Measurements from ENCODE around the gene CELF4.

CELF4 gene

GRCh38 chr18:37565101-37565976 lies at the start of gene CELF4:
TSS of gene CELF4 (minus strand) at chr18:37565798.
- H3K9ac ChIP-seq (ENCODE audit: low read depth, low read length) = peak within 1 kb of the TSS; percentile 90
- no peaks in the 10 kb centered on the region for H3K36me3 ChIP-seq (ENCODE audit: insufficient read depth, low read length)
- H3K4me1 ChIP-seq (ENCODE audit: insufficient read depth, low read length) = peaks cover 5% of the 10 kb centered on the region; the same call in 1 of the 2 replicates
- H3K9me3 ChIP-seq (ENCODE audit: control insufficient read depth, insufficient read depth, low read length) = no peaks in the 10 kb centered on the region

- no peaks in the 10 kb centered on the region for H3K4me1 ChIP-seq (ENCODE audit: insufficient read depth, low read length)
- no peaks in the 10 kb centered on the region; the same call in 1 of the 2 replicates for H3K9me3 ChIP-seq (ENCODE audit: control insufficient read depth, insufficient read depth, low read length)
- H3K36me3 ChIP-seq (ENCODE audit: insufficient read depth, low read length) = no peaks in the 10 kb centered on the region
- no peak overlapping the region for H3K9ac ChIP-seq (ENCODE audit: low read depth, low read length)
These were observed 47.6 kb upstream of the CELF4 start for GRCh38 chr18:37613253-37613565.

- Histone ChIP-seq H3K9ac (ENCODE audit: low read depth, low read length) (no peak overlapping the region), H3K36me3 (ENCODE audit: insufficient read depth, low read length) (no peaks in the 10 kb centered on the region), H3K9me3 (ENCODE audit: control insufficient read depth, insufficient read depth, low read length) (no peaks in the 10 kb centered on the region; the same call in 1 of the 2 replicates), H3K4me1 (ENCODE audit: insufficient read depth, low read length) (no peaks in the 10 kb centered on the region)
These were observed 47.1 kb upstream of the CELF4 start for GRCh38 chr18:37612524-37613252.

GRCh38 chr18:37611614-37612279 lies 46.1 kb upstream of the CELF4 start:
- no peaks in the 10 kb centered on the region for H3K36me3 ChIP-seq (ENCODE audit: insufficient read depth, low read length)
- H3K4me1 ChIP-seq (ENCODE audit: insufficient read depth, low read length) = no peaks in the 10 kb centered on the region
- H3K9ac ChIP-seq (ENCODE audit: low read depth, low read length) = no peak overlapping the region
- no peaks in the 10 kb centered on the region for H3K9me3 ChIP-seq (ENCODE audit: control insufficient read depth, insufficient read depth, low read length)

DNA sequence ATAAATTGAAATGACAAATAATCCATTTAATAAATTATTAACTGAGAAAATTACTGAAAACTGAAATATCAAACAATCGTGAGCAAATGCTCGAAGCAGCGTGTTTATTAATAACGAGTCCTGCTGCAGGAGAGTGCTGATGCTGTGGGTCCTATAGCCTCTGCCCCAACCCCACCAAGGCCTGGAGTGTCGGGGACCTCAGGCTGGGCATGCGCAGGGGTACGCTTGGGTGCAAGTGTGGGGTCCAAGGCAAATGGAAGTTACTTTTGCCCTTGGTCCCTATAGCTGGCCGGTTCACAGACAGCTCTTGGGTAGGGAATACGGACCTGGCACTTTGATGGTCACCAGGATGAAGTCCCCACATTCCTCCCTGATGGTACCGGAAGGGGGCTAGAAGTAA lies 43.3 kb upstream of the CELF4 start:
- Histone ChIP-seq H3K9ac (ENCODE audit: low read depth, low read length) (no peak overlapping the region), H3K36me3 (ENCODE audit: insufficient read depth, low read length) (no peaks in the 10 kb centered on the region), H3K4me1 (ENCODE audit: insufficient read depth, low read length) (no peaks in the 10 kb centered on the region), H3K9me3 (ENCODE audit: control insufficient read depth, insufficient read depth, low read length) (no peaks in the 10 kb centered on the region)

GRCh38 chr18:37607281-37607680 lies 41.7 kb upstream of the CELF4 start:
- no peaks in the 10 kb centered on the region for H3K36me3 ChIP-seq (ENCODE audit: insufficient read depth, low read length)
- no peaks in the 10 kb centered on the region for H3K4me1 ChIP-seq (ENCODE audit: insufficient read depth, low read length)
- no peak overlapping the region for H3K9ac ChIP-seq (ENCODE audit: low read depth, low read length)
- no peaks in the 10 kb centered on the region for H3K9me3 ChIP-seq (ENCODE audit: control insufficient read depth, insufficient read depth, low read length)

- Histone ChIP-seq H3K9ac (ENCODE audit: low read depth, low read length) (no peak overlapping the region), H3K36me3 (ENCODE audit: insufficient read depth, low read length) (no peaks in the 10 kb centered on the region), H3K9me3 (ENCODE audit: control insufficient read depth, insufficient read depth, low read length) (no peaks in the 10 kb centered on the region), H3K4me1 (ENCODE audit: insufficient read depth, low read length) (no peaks in the 10 kb centered on the region)
These were observed 38.4 kb upstream of the CELF4 start for GRCh38 chr18:37604032-37604431.

GRCh38 chr18:37598966-37599896 lies 33.6 kb upstream of the CELF4 start:
- H3K36me3 ChIP-seq (ENCODE audit: insufficient read depth, low read length) = no peaks in the 10 kb centered on the region

DNA sequence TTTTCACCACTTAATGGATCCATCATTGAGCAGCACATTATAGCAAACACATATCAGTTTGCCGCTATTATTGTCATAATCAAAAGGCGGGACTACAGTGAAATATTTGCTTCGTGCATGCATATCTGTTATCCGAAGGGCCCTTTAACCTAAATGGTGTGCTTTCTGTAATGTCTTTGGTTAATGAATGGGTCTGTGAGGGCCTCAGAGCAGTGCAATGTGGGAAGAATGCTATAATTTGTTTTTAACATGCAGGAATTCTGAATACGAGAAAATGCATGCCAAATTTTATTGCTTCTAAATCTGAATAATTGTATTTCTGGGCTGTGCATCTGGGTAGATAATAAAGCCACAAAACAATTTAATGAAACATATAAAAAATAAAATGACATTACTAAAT lies 32.8 kb upstream of the CELF4 start:
- Histone ChIP-seq H3K9me3 (ENCODE audit: control insufficient read depth, insufficient read depth, low read length) (no peaks in the 10 kb centered on the region), H3K36me3 (ENCODE audit: insufficient read depth, low read length) (no peaks in the 10 kb centered on the region), H3K9ac (ENCODE audit: low read depth, low read length) (no peak overlapping the region), H3K4me1 (ENCODE audit: insufficient read depth, low read length) (no peaks in the 10 kb centered on the region)

More at GRCh38 chr18:37598966-37599896, 33.6 kb upstream of the CELF4 start:
- H3K9me3 ChIP-seq (ENCODE audit: control insufficient read depth, insufficient read depth, low read length) = no peaks in the 10 kb centered on the region
- no peak overlapping the region for H3K9ac ChIP-seq (ENCODE audit: low read depth, low read length)
- H3K4me1 ChIP-seq (ENCODE audit: insufficient read depth, low read length) = no peaks in the 10 kb centered on the region

DNA sequence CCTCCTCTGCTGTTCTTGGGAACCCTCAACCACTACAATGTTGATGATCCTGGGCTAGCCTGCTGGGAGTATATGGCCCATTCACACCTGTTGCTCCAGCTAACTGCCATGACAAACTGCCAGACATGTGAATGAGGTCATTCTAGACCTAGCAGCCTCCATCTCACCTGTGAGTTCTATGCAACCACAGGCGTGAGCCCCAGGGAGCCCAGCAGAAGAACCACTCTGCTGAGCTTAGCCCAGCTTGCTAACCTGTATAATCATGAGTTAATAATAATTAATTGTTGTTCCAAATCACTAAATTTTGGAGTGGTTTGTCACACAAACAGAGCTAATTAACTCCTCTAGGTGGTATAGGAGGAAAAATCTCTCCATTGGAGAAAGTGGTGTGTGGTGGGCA lies 24.7 kb upstream of the CELF4 start:
- Histone ChIP-seq H3K36me3 (ENCODE audit: insufficient read depth, low read length) (no peaks in the 10 kb centered on the region), H3K9me3 (ENCODE audit: control insufficient read depth, insufficient read depth, low read length) (no peaks in the 10 kb centered on the region; the same call in 1 of the 2 replicates), H3K4me1 (ENCODE audit: insufficient read depth, low read length) (peaks cover 9% of the 10 kb centered on the region), H3K9ac (ENCODE audit: low read depth, low read length) (no peak overlapping the region)

DNA sequence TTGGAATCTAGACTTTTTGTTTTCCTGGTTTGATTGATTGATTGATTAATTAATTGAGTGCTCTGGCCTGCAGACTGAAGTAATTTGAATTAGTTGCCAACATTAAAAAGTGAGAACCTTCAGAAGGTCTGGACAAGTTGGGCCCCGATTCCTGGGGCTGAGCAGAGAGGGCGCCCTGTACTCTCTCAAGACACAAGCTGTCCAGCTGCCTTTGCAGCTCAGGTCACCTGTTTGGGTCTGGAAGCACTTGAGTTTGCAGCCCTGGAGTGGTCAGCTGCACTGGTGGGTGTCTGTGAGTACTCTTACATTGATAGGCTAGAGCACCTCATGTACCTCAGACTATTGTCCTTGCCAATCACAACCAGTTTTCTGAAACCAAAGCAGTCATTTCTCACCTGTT lies 22.7 kb upstream of the CELF4 start:
- no peaks in the 10 kb centered on the region; the same call in 1 of the 2 replicates for H3K9me3 ChIP-seq (ENCODE audit: control insufficient read depth, insufficient read depth, low read length)

DNA sequence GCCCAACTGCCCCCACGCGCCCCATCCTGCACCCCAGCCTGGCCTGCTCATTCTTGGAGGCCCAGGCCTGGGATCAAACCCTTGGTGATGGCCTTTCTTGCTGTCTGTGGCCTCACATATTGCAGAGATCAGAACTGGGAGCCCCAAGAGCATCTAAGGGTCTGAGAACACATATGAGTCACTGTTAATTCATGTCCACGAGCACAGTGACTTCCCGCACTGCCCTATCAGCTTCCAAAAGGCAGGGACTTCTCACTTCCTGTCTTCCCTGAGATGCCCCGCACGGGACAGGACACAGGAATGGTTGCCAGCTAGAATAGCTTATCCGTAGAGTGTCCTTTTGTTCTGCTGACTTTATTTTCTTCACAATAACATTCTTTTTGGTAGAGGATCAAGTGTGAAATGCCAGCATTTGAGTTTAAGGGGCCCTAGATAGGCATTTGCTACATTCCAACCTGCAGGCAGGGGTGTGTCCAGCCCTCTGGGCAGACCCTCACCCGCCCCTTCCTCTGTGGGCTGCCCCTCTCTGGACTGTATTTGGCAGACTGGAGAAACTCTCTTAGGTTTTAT lies 21.1 kb upstream of the CELF4 start:
- Histone ChIP-seq H3K9me3 (ENCODE audit: control insufficient read depth, insufficient read depth, low read length) (no peaks in the 10 kb centered on the region; the same call in 1 of the 2 replicates), H3K9ac (ENCODE audit: low read depth, low read length) (no peak overlapping the region), H3K36me3 (ENCODE audit: insufficient read depth, low read length) (no peaks in the 10 kb centered on the region), H3K4me1 (ENCODE audit: insufficient read depth, low read length) (peaks cover 17% of the 10 kb centered on the region)

More for the DNA sequence above, 22.7 kb upstream of the CELF4 start:
- Histone ChIP-seq H3K36me3 (ENCODE audit: insufficient read depth, low read length) (no peaks in the 10 kb centered on the region), H3K9ac (ENCODE audit: low read depth, low read length) (no peak overlapping the region), H3K4me1 (ENCODE audit: insufficient read depth, low read length) (peaks cover 17% of the 10 kb centered on the region)

DNA sequence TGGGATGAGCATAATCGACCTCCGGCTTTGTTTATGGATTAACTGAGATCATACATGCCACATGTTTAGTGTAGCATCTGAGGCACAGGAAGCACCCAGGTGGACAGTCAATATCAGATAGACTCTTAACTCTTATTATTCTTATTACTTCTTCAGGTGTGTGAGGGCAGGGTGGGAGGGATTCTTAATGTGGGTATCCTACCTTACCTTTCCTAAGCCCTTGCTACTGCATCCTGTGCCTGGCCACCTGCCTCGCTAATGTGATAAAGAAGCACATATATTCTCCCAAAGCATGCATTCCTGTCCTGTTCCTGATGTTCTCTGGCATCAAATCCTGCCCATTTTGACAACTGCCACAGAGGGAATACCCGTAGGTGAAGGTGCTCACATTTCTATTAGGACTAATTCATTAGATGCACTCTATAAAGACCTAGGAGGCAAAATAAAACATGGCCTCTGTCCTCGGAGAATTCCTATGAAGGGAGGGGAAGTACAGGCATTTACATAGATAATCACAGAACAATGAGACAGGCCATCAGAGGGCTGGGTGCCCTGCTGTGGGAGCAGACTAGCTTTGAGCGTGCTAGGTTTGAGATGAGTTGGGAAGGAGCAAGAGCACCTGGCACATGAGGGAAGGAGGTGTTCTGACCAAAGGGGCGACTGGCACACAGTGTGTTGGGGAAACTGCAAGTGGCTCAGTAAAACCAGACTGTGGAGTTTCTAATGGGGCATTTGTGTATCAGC lies 19.5 kb upstream of the CELF4 start:
- Histone ChIP-seq H3K4me1 (ENCODE audit: insufficient read depth, low read length) (peaks cover 17% of the 10 kb centered on the region), H3K36me3 (ENCODE audit: insufficient read depth, low read length) (no peaks in the 10 kb centered on the region), H3K9me3 (ENCODE audit: control insufficient read depth, insufficient read depth, low read length) (no peaks in the 10 kb centered on the region), H3K9ac (ENCODE audit: low read depth, low read length) (no peak overlapping the region)
